Trophoblast cell (in vitro differentiated cells and primary cell): ENCODE measurements around the gene COX6B2.

ENCODE experiments used
- DNase-seq, 2 donors: peaks; one replicate each; pipeline ENCODE4 v3.0.0-alpha.2; 2016
- H2AFZ ChIP-seq: 2 replicates; pipeline ENCODE4 v1.6.1; 2013; ENCODE audit warnings: low read length, moderate library complexity, mild to moderate bottlenecking; ENCODE audit not compliant: insufficient read depth, poor library complexity
- H2AK5ac ChIP-seq: 2 replicates; pipeline ENCODE4 v1.6.1; 2013; ENCODE audit warnings: mild to moderate bottlenecking, low read length
- H2BK120ac ChIP-seq: 2 replicates; pipeline ENCODE4 v1.6.1; 2013; ENCODE audit warnings: low read length, mild to moderate bottlenecking, moderate library complexity; ENCODE audit not compliant: insufficient read depth, poor library complexity
- H2BK12ac ChIP-seq: 2 replicates; pipeline ENCODE4 v1.6.1; 2013; ENCODE audit warnings: mild to moderate bottlenecking, low read length, moderate library complexity
- H2BK5ac ChIP-seq: 2 replicates; pipeline ENCODE4 v1.6.1; 2013; ENCODE audit warnings: low read length, low read depth, moderate library complexity, mild to moderate bottlenecking; ENCODE audit not compliant: poor library complexity
- H3K14ac ChIP-seq: 2 replicates; pipeline ENCODE4 v1.6.1; 2013; ENCODE audit warnings: mild to moderate bottlenecking, low read length
- H3K18ac ChIP-seq: 2 replicates; pipeline ENCODE4 v1.6.1; 2013; ENCODE audit warnings: mild to moderate bottlenecking, low read length
- H3K23ac ChIP-seq: 2 replicates; pipeline ENCODE4 v1.6.1; 2013; ENCODE audit warnings: low read length
- H3K27ac ChIP-seq: 2 replicates; pipeline ENCODE4 v1.5.1; 2013; ENCODE audit warnings: low read depth, mild to moderate bottlenecking, inconsistent platforms, low read length, moderate library complexity
- H3K27me3 ChIP-seq: 2 replicates; pipeline ENCODE4 v1.6.1; 2013; ENCODE audit warnings: inconsistent platforms, mild to moderate bottlenecking, low read length, moderate library complexity; ENCODE audit not compliant: insufficient read depth
- H3K36me3 ChIP-seq, 2 experiments: 1 replicate in 1 of 2; 2 replicates in 1 of 2; pipeline ENCODE4 v1.6.1; 2013; ENCODE audit warnings: low read length in 2 of 2, mild to moderate bottlenecking in 2 of 2, moderate library complexity in 1 of 2; ENCODE audit not compliant: insufficient read depth in 2 of 2, control insufficient read depth in 1 of 2
- H3K4ac ChIP-seq: 2 replicates; pipeline ENCODE4 v1.6.1; 2013; ENCODE audit warnings: low read depth, mild to moderate bottlenecking, low read length, moderate library complexity
- H3K4me1 ChIP-seq, 2 experiments: 1 replicate in 1 of 2; 2 replicates in 1 of 2; pipeline ENCODE4 v1.6.1; 2013; ENCODE audit warnings: low read length in 2 of 2, mild to moderate bottlenecking in 2 of 2, moderate library complexity in 1 of 2; ENCODE audit not compliant: insufficient read depth in 2 of 2, control insufficient read depth in 1 of 2
- H3K4me2 ChIP-seq: 2 replicates; pipeline ENCODE4 v1.6.1; 2013; ENCODE audit warnings: inconsistent platforms, mild to moderate bottlenecking, low read length, moderate library complexity
- H3K4me3 ChIP-seq: 2 replicates; pipeline ENCODE4 v1.5.1; 2013; ENCODE audit warnings: mild to moderate bottlenecking, low read depth, low read length, inconsistent platforms
- H3K79me1 ChIP-seq: one replicate; pipeline ENCODE4 v1.6.1; 2013; ENCODE audit warnings: low read length
- H3K79me2 ChIP-seq: 2 replicates; pipeline ENCODE4 v1.6.1; 2013; ENCODE audit warnings: low read length, mild to moderate bottlenecking; ENCODE audit not compliant: control insufficient read depth, insufficient read depth, poor library complexity
- H3K9ac ChIP-seq: 2 replicates; pipeline ENCODE4 v1.6.1; 2013; ENCODE audit warnings: mild to moderate bottlenecking, low read length
- H3K9me3 ChIP-seq: 2 replicates; pipeline ENCODE4 v1.6.1; 2013; ENCODE audit warnings: low read depth, mild to moderate bottlenecking, control low read depth, inconsistent platforms, low read length; ENCODE audit not compliant: insufficient read depth
- H4K12ac ChIP-seq: 2 replicates; pipeline ENCODE4 v1.6.1; 2013; ENCODE audit warnings: low read depth, mild to moderate bottlenecking, low read length, moderate library complexity
- H4K8ac ChIP-seq: 2 replicates; pipeline ENCODE4 v1.6.1; 2013; ENCODE audit warnings: low read depth, mild to moderate bottlenecking, low read length, moderate library complexity
- H4K91ac ChIP-seq: one replicate; pipeline ENCODE4 v1.6.1; 2013; ENCODE audit warnings: low read depth, mild to moderate bottlenecking, low read length, moderate library complexity
- WGBS: extraction: QIAGEN DNeasy Blood & Tissue Kit; methylation state at CpG from one replicate; pipeline ENCODE4 v1.1.7; 2013; ENCODE audit warnings: missing lambda C conversion rate; ENCODE audit not compliant: insufficient read length, insufficient coverage; ENCODE audit errors: extremely low coverage; 5-methylcytosine and 5-hydroxymethylcytosine counted together

COX6B2 gene

DNA sequence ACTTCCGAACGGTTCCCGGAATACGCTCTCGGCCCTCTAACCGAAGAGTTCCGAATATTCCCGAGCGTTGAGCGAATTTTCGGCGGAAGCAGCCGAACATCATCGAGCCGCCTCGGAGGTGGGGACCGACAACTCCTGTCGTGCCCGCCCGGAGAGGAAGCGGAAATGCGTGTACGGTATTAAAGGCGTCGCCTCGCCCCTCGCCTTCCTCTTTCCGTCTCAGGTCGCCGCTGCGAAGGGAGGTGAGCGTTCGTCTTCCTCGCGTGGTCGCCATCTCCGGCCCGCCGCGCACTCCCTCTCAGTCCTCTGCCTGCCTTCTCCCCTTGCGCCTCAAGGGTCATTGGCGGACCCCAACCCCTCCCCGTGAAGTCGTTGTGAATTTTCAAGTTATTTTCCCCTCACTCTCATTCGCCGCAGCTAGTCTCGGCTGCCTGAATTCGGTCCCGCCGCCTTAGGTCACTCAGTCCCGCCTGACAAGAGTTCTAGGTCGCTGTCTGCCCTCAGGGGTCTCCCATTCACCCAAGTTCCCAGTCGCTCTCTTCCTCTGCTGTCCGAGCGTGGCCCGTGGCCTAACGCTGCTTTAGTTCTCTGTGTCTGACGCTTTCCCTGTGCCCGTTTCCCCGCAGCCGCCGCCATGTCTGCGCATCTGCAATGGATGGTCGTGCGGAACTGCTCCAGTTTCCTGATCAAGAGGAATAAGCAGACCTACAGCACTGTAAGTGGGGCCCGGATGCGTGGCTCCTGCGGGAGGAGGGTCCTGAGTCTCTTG, 31.4 kb upstream of the COX6B2 start, which contains the start of gene RPL28:
RPL28 (plus strand) TSS at position 209 of the 769 bp plus-strand sequence; CDS start at position 635, 426 bp downstream.
- Histone ChIP-seq H3K9ac (peak within 1 kb of the TSS; percentile 84), H3K79me2 (peaks cover 28% of the 10 kb centered on the region), H4K8ac (peak within 1 kb of the TSS; percentile 92), H2BK12ac (peak within 1 kb of the TSS; percentile 15), H2BK120ac (peak within 1 kb of the TSS; percentile 83), H2AK5ac (peak within 1 kb of the TSS; percentile 77), H3K4me1 (peaks cover 37% of the 10 kb centered on the region in 2 experiments), H3K18ac (peak within 1 kb of the TSS; percentile 94), H3K4me2 (peak within 1 kb of the TSS; percentile 83), H3K14ac (peak within 1 kb of the TSS; percentile 94), H3K23ac (no peak within 1 kb of the TSS), H3K79me1 (peaks cover 16% of the 10 kb centered on the region), H3K4me3 (peak within 1 kb of the TSS; percentile 93), H3K27me3 (no peaks in the 10 kb centered on the region), H3K36me3 (peaks cover 42% of the 10 kb centered on the region in 2 experiments), H2BK5ac (peak within 1 kb of the TSS; percentile 80), H4K91ac (peak within 1 kb of the TSS; percentile 86), H3K27ac (peak within 1 kb of the TSS; percentile 88), H3K9me3 (no peaks in the 10 kb centered on the region), H2AFZ (peak within 1 kb of the TSS; percentile 18), H3K4ac (peak within 1 kb of the TSS; percentile 98), H4K12ac (peak within 1 kb of the TSS; percentile 72)
- DNase-seq, result peak; percentile 98 to 100
- no CpG with 5 or more reads among the region's 68 CpGs for WGBS

DNA sequence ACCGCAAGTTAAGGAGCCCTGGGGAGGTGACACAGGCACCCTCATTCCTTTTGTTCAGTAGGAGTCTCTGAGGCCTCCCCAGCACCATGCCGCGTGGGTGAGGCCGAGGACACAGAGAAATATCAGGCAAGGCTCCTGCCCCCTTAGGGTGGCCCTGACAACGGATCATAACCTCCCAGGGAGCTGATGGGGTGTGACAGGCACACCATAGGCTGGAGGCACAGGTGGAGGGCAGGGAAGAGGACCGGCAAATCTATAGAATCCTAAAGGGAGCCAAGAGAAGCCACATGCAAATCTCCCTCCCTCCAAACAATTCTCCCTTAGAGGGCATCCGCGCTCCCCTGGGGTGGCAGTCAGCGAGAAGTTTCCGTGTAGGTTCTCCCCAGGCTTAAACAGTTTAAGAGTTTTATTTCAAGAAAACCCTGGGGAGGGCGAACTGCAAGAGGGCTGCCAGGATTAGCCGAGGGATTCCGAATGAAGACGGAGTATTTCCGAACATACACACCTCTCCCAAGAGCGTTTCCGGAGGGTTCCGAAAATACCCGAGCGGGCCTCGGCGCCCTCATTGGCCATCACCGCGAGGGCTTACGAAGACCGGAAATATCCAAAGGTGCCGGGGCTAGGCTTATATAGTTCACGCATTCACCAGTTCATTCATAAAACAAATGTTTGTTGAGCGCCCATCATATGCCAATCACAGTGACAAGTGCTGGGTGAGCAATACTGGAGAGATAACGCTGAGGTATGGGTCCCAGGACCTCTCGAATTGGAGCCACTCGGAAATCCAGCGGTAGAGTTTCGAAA, 30.6 kb upstream of the COX6B2 start:
- no CpG with 5 or more reads among the region's 34 CpGs for whole genome bisulfite sequencing
- H3K4me2 ChIP-seq, result peak overlapping the region; percentile 71
- peak overlapping the region; percentile 68 for H3K4ac ChIP-seq
- H3K9ac ChIP-seq, result peak overlapping the region; percentile 73
- DNase-seq, result peak; percentile 97 to 99
- peak overlapping the region; percentile 86 for H4K91ac ChIP-seq
- peak overlapping the region; percentile 83 for H2BK120ac ChIP-seq
- no peak overlapping the region for H3K18ac ChIP-seq
- peak overlapping the region; percentile 61 for H2AK5ac ChIP-seq
- H3K4me1 ChIP-seq, result peaks cover 37% of the 10 kb centered on the region in 2 experiments
- peak overlapping the region; percentile 43 for H2BK5ac ChIP-seq
- H2AFZ ChIP-seq, result peak overlapping the region; percentile 1
- H3K79me2 ChIP-seq, result peaks cover 28% of the 10 kb centered on the region
- H4K8ac ChIP-seq, result peak overlapping the region; percentile 92
- no peaks in the 10 kb centered on the region for H3K27me3 ChIP-seq
- H3K9me3 ChIP-seq, result no peaks in the 10 kb centered on the region
- no peak overlapping the region for H3K4me3 ChIP-seq
- peaks cover 16% of the 10 kb centered on the region for H3K79me1 ChIP-seq
- peak overlapping the region; percentile 45 for H3K14ac ChIP-seq
- H3K36me3 ChIP-seq, result peaks cover 37% of the 10 kb centered on the region in 2 experiments
- peak overlapping the region; percentile 3 for H4K12ac ChIP-seq
- peak overlapping the region; percentile 15 for H2BK12ac ChIP-seq
- H3K23ac ChIP-seq, result no peak overlapping the region
- H3K27ac ChIP-seq, result peak overlapping the region; percentile 88

DNA sequence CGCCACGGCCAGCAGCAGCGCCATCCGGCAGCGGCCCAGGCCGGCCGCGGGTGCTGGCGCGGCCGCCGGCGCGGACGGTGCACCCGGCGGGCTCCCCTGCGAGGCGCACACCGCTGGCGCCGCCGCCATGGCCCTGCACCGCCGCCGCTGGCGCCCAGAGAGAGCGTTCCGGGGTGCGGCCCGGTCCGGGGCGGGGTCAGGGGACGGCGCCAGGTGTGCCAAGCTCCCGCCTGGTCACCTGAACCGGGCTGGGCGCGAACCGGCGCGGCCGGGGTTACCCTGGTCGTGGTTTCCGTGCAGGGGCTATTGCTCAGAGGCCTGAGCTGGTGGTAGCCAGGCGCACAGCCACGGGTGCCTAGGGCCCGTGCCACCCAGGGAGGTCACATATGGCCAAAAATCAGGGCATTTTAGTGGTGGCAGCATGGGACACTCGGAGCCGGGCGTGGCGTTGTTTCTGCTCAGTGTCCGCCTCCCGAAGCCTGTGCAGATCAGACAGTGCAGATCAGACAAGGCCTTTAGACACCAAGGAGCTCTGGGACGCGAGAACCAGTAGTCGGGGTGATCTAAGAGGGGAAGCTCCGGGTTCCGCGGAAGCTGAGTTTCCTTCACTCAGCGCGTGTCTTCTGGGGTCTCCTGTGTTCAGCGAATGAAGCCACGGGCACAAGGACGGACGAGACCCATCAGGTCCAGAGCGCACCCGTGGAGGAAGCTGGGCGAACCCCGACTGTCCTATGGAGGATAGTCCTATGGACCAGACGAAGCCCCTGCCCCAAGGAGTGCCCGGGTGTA, 29.8 kb upstream of the COX6B2 start, which contains the start of gene TMEM238:
TMEM238 (minus strand) TSS at position 162 of the 789 bp plus-strand sequence; CDS start at position 129, 33 bp downstream.
- peak within 1 kb of the TSS; percentile 72 for H3K4me3 ChIP-seq
- no peak within 1 kb of the TSS for H3K23ac ChIP-seq
- H2AFZ ChIP-seq, result peak within 1 kb of the TSS; percentile 90
- peak within 1 kb of the TSS; percentile 86 for H4K91ac ChIP-seq
- H3K79me2 ChIP-seq, result peaks cover 28% of the 10 kb centered on the region
- H2BK5ac ChIP-seq, result peak within 1 kb of the TSS; percentile 34
- no peak for DNase-seq
- peaks cover 34% of the 10 kb centered on the region in 2 experiments for H3K4me1 ChIP-seq
- H3K18ac ChIP-seq, result peak within 1 kb of the TSS; percentile 71
- peak within 1 kb of the TSS; percentile 87 for H4K12ac ChIP-seq
- H3K27ac ChIP-seq, result peak within 1 kb of the TSS; percentile 59
- peak within 1 kb of the TSS; percentile 83 for H2BK120ac ChIP-seq
- no peaks in the 10 kb centered on the region for H3K27me3 ChIP-seq
- peak within 1 kb of the TSS; percentile 67 for H2BK12ac ChIP-seq
- peaks cover 29 to 31% of the 10 kb centered on the region in 2 experiments for H3K36me3 ChIP-seq
- peak within 1 kb of the TSS; percentile 92 for H4K8ac ChIP-seq
- H3K9ac ChIP-seq, result peak within 1 kb of the TSS; percentile 54
- peak within 1 kb of the TSS; percentile 91 for H3K4me2 ChIP-seq
- peak within 1 kb of the TSS; percentile 68 for H3K4ac ChIP-seq
- peak within 1 kb of the TSS; percentile 61 for H2AK5ac ChIP-seq
- peak within 1 kb of the TSS; percentile 88 for H3K14ac ChIP-seq
- peaks cover 16% of the 10 kb centered on the region for H3K79me1 ChIP-seq
- no CpG with 5 or more reads among the region's 72 CpGs for WGBS
- no peaks in the 10 kb centered on the region for H3K9me3 ChIP-seq
